H1 (cell line): ENCODE data around the gene KLHL18. TPM values are rescaled to one million over a fixed set of nuclear protein-coding genes. Genes with fewer than 3 reads are reported as not detected.

Experiments
- CTCF ChIA-PET: fragments of 300-600 bp; sonication (Branson Sonifier 250); formaldehyde crosslinking; loops from one replicate; lab custom pipeline; 2021; ENCODE audit not compliant: partially characterized antibody; lab: Charles Lee
- POLR2A ChIA-PET: fragments of 300-600 bp; sonication (Branson Sonifier 250); formaldehyde crosslinking; loops from one replicate; lab custom pipeline; 2021; ENCODE audit warnings: inconsistent platforms; ENCODE audit not compliant: partially characterized antibody; lab: Charles Lee
- DNase-seq, 2 experiments: peaks; one replicate each; pipeline versions ENCODE4 v3.0.0 to v3.0.0-alpha.2; 2010 to 2022; ENCODE audit warnings: low spot score in 2 of 2, low read depth in 1 of 2, mixed read lengths in 1 of 2
- FAIRE-seq: peaks from 2 replicates; lab custom pipeline; 2011; peaks lifted over from hg19 to GRCh38; lab: Jason Lieb, UNC
- H2AFZ ChIP-seq: 2 replicates; pipeline ENCODE4 v1.8.1; 2012; ENCODE audit warnings: low read length, inconsistent platforms
- H2AK5ac ChIP-seq: 2 replicates; pipeline ENCODE4 v1.6.1; 2013; ENCODE audit warnings: low read depth, low read length
- H2BK120ac ChIP-seq: replicated peaks from 2 replicates; pipeline ENCODE3; 2013; ENCODE audit warnings: low read depth, low read length, inconsistent platforms
- H2BK12ac ChIP-seq: 2 replicates; pipeline ENCODE4 v1.6.1; 2013; ENCODE audit warnings: low read depth, low read length
- H2BK15ac ChIP-seq: 2 replicates; pipeline ENCODE4 v1.6.1; 2013; ENCODE audit warnings: low read length
- H2BK20ac ChIP-seq: 2 replicates; pipeline ENCODE4 v1.6.1; 2013; ENCODE audit warnings: low read length
- H2BK5ac ChIP-seq: 2 replicates; pipeline ENCODE4 v1.6.1; 2013; ENCODE audit warnings: low read depth, low read length
- H3K14ac ChIP-seq: 2 replicates; pipeline ENCODE4 v1.6.1; 2013; ENCODE audit warnings: inconsistent platforms; ENCODE audit not compliant: insufficient read length
- H3K18ac ChIP-seq: 2 replicates; pipeline ENCODE4 v1.6.1; 2013; ENCODE audit warnings: low read length; ENCODE audit errors: extremely low read depth
- H3K23ac ChIP-seq: 2 replicates; pipeline ENCODE4 v1.6.1; 2013; ENCODE audit warnings: inconsistent platforms; ENCODE audit not compliant: insufficient read length
- H3K23me2 ChIP-seq: 2 replicates; pipeline ENCODE4 v1.6.1; 2013; ENCODE audit warnings: low read depth, low read length
- H3K27ac ChIP-seq: 2 replicates; pipeline ENCODE4 v1.6.1; 2011; ENCODE audit warnings: low read depth, low read length, inconsistent platforms
- H3K27me3 ChIP-seq, 4 experiments: replicated peaks in 1 of 4; 1 replicate in 1 of 4; 2 replicates in 3 of 4; pipeline versions ENCODE4 v1.6.1 to v1.8.1; 2011 to 2013; ENCODE audit warnings: low read length in 3 of 4, mild to moderate bottlenecking in 3 of 4, inconsistent platforms in 2 of 4, mixed read lengths in 2 of 4, moderate library complexity in 1 of 4; ENCODE audit not compliant: control insufficient read depth in 3 of 4, insufficient read depth in 3 of 4; ENCODE audit errors: extremely low read depth in 1 of 4
- H3K36me3 ChIP-seq, 4 experiments: 2 replicates each; pipeline versions ENCODE4 v1.6.1 to v1.8.1; 2011 to 2013; ENCODE audit warnings: mild to moderate bottlenecking in 4 of 4, low read length in 3 of 4, moderate library complexity in 2 of 4, control low read depth in 1 of 4, inconsistent platforms in 1 of 4; ENCODE audit not compliant: insufficient read depth in 4 of 4, control insufficient read depth in 2 of 4
- H3K4ac ChIP-seq: replicated peaks from 2 replicates; pipeline ENCODE3; 2013; ENCODE audit warnings: low read length, low read depth, mixed read lengths, inconsistent platforms; ENCODE audit not compliant: insufficient read length
- H3K4me1 ChIP-seq, 4 experiments: replicated peaks in 1 of 4; 1 replicate in 1 of 4; 2 replicates in 3 of 4; pipeline versions ENCODE4 v1.6.1 to v1.8.1; 2011 to 2013; ENCODE audit warnings: low read length in 3 of 4, inconsistent platforms in 2 of 4, mixed read lengths in 1 of 4; ENCODE audit not compliant: insufficient read depth in 4 of 4, control insufficient read depth in 3 of 4
- H3K4me2 ChIP-seq, 2 experiments: 2 replicates each; pipeline versions ENCODE4 v1.6.1 to v1.8.1; 2011 to 2013; ENCODE audit warnings: low read depth in 2 of 2, low read length in 2 of 2, control low read depth in 1 of 2, inconsistent platforms in 1 of 2, mild to moderate bottlenecking in 1 of 2; ENCODE audit not compliant: insufficient read depth in 1 of 2
- H3K4me3 ChIP-seq, 4 experiments: fragments of 200-600, 300-600 bp in 1 of 4; sonication (generic), shearing (Covaris generic), sonication (Bioruptor Twin) in 1 of 4; 2 replicates each; pipeline versions ENCODE4 v1.5.1 to v1.8.1; 2011 to 2016; ENCODE audit warnings: low read length in 4 of 4, low read depth in 3 of 4, control low read depth in 2 of 4, inconsistent platforms in 2 of 4, mild to moderate bottlenecking in 2 of 4, mixed read lengths in 1 of 4, moderate library complexity in 1 of 4; ENCODE audit not compliant: insufficient read depth in 2 of 4; ENCODE audit errors: extremely low read depth in 1 of 4
- H3K56ac ChIP-seq: replicated peaks from 2 replicates; pipeline ENCODE3; 2013; ENCODE audit warnings: low read depth, mild to moderate bottlenecking, mixed read lengths, low read length, inconsistent platforms; ENCODE audit not compliant: insufficient read length
- H3K79me1 ChIP-seq: 2 replicates; pipeline ENCODE4 v1.6.1; 2013; ENCODE audit warnings: low read depth, low read length, control low read depth
- H3K79me2 ChIP-seq, 2 experiments: 2 replicates each; pipeline versions ENCODE4 v1.6.1 to v1.8.1; 2012 to 2013; ENCODE audit warnings: low read length in 2 of 2, mild to moderate bottlenecking in 2 of 2, inconsistent platforms in 1 of 2; ENCODE audit not compliant: insufficient read depth in 2 of 2, control insufficient read depth in 1 of 2
- H3K9ac ChIP-seq, 4 experiments: replicated peaks in 1 of 4; 1 replicate in 1 of 4; 2 replicates in 3 of 4; pipeline versions ENCODE4 v1.6.1 to v1.8.1; 2011 to 2013; ENCODE audit warnings: low read depth in 3 of 4, low read length in 3 of 4, control low read depth in 2 of 4, mild to moderate bottlenecking in 2 of 4, moderate library complexity in 2 of 4, inconsistent platforms in 1 of 4; ENCODE audit errors: extremely low read depth in 1 of 4
- H3K9me3 ChIP-seq, 2 experiments: 2 replicates each; pipeline versions ENCODE4 v1.6.1 to v1.8.1; 2012 to 2013; ENCODE audit warnings: mild to moderate bottlenecking in 2 of 2, moderate library complexity in 2 of 2, control low read depth in 1 of 2, inconsistent platforms in 1 of 2, low read depth in 1 of 2, low read length in 1 of 2, mixed read lengths in 1 of 2; ENCODE audit not compliant: insufficient read depth in 2 of 2
- H4K20me1 ChIP-seq, 2 experiments: replicated peaks in 1 of 2; 2 replicates each; pipeline versions ENCODE3 to v1.8.1; 2011 to 2013; ENCODE audit warnings: inconsistent platforms in 2 of 2, low read length in 2 of 2, mild to moderate bottlenecking in 1 of 2; ENCODE audit not compliant: insufficient read depth in 2 of 2, control insufficient read depth in 1 of 2
- H4K5ac ChIP-seq: 2 replicates; pipeline ENCODE4 v1.6.1; 2013; ENCODE audit warnings: low read length, low read depth, mixed read lengths, inconsistent platforms; ENCODE audit not compliant: insufficient read length
- H4K8ac ChIP-seq: 2 replicates; pipeline ENCODE4 v1.8.0; 2013; ENCODE audit warnings: mild to moderate bottlenecking, moderate library complexity, low read length, inconsistent platforms; ENCODE audit not compliant: insufficient read depth; ENCODE audit errors: extremely low read depth
- H4K91ac ChIP-seq: replicated peaks from 2 replicates; pipeline ENCODE3; 2013; ENCODE audit warnings: low read length, mixed read lengths, inconsistent platforms; ENCODE audit not compliant: insufficient read length
- ASH2L ChIP-seq: fragments of 200-600, 300-600 bp; sonication (generic); IDR thresholded peaks from one replicate; pipeline ENCODE4 v1.7.1; 2017; ENCODE audit warnings: low read length
- JUND ChIP-seq: IDR thresholded peaks from 2 replicates; pipeline ENCODE4 v1.6.1; 2011; ENCODE audit warnings: mild to moderate bottlenecking, improper control_type of control experiment, low read length
- KDM5A ChIP-seq: fragments of 200-600 bp; IDR thresholded peaks from 2 replicates; pipeline ENCODE4 v1.7.1; 2012; ENCODE audit warnings: mild to moderate bottlenecking, low read length, inconsistent platforms, mixed read lengths
- NANOG ChIP-seq: IDR thresholded peaks from 2 replicates; pipeline ENCODE4 v1.6.1; 2011; ENCODE audit warnings: low read length, low read depth, mild to moderate bottlenecking, inconsistent platforms; ENCODE audit not compliant: insufficient read depth, poor library complexity, severe bottlenecking
- NRF1 ChIP-seq: IDR thresholded peaks from 2 replicates; pipeline ENCODE4 v1.6.1; 2011; ENCODE audit warnings: mild to moderate bottlenecking, low read depth, low read length, improper control_type of control experiment
- PHF8 ChIP-seq: fragments of 200-600 bp; sonication (generic); conservative IDR thresholded peaks from 2 replicates; pipeline ENCODE4 v1.7.1; 2012; ENCODE audit warnings: low read depth, mild to moderate bottlenecking, inconsistent platforms, low read length, moderate library complexity
- RXRA ChIP-seq: IDR thresholded peaks from 2 replicates; pipeline ENCODE4 v1.6.1; 2011; ENCODE audit warnings: low read depth, mild to moderate bottlenecking, low read length, moderate library complexity; ENCODE audit not compliant: insufficient read depth
- TAF7 ChIP-seq: optimal IDR thresholded peaks from 2 replicates; pipeline ENCODE3; 2011; ENCODE audit warnings: low read depth, mild to moderate bottlenecking, inconsistent platforms, low read length, moderate library complexity, borderline replicate concordance
- TEAD4 ChIP-seq: IDR thresholded peaks from 2 replicates; pipeline ENCODE4 v1.6.1; 2012; ENCODE audit warnings: low read depth, low read length, inconsistent platforms, mixed read lengths
- ZNF274 ChIP-seq: IDR thresholded peaks from 2 replicates; pipeline ENCODE4 v1.7.0; 2012; ENCODE audit warnings: low read length, borderline replicate concordance; ENCODE audit errors: extremely low read depth
- WGBS, 2 experiments: shearing (Covaris generic) in 1 of 2; methylation state at CpG; one replicate each; pipeline versions ENCODE4 v1.1.6 to v1.1.7; 2013 to 2015; ENCODE audit warnings: low lambda C conversion rate in 2 of 2, mixed read lengths in 2 of 2, inconsistent platforms in 1 of 2, low coverage in 1 of 2, missing lambda C conversion rate in 1 of 2; ENCODE audit not compliant: insufficient replicate concordance in 2 of 2, insufficient coverage in 1 of 2, insufficient read length in 1 of 2; ENCODE audit errors: extremely low coverage in 1 of 2, missing lambda C conversion rate in 1 of 2; 5-methylcytosine and 5-hydroxymethylcytosine counted together
- polyA plus RNA-seq, 7 experiments: library from polyadenylated mRNA; depleted of rRNA in 3 of 7; stranded (reverse) in 5 of 7; unstranded in 2 of 7; fragments of >200 nt in 5 of 7; fragments of 200-250 nt in 2 of 7; gene quantifications; 1 replicate in 5 of 7; 2 replicates in 1 of 7; 4 replicates in 1 of 7; pipeline versions ENCODE4 v1.2.1 to v1.2.3, GENCODE V29; 2011 to 2013; ENCODE audit warnings: missing spikeins in 2 of 7, mixed read lengths in 2 of 7
- total RNA-seq: library from RNA; stranded (reverse); fragmentation: NEBNext Ultra II Directional; extraction: Animal tissue kit (Norgen Biotek cat#: 25700); gene quantifications from 2 replicates; pipeline ENCODE4 v1.2.1, GENCODE V29; 2021

The KLHL18 gene
- total and polyA plus RNA-seq, 2 of the 8 experiments (the other 6 are each of a cell fraction or from before 2014, with no cell fraction given) = 19.9 to 31.7 TPM

DNA sequence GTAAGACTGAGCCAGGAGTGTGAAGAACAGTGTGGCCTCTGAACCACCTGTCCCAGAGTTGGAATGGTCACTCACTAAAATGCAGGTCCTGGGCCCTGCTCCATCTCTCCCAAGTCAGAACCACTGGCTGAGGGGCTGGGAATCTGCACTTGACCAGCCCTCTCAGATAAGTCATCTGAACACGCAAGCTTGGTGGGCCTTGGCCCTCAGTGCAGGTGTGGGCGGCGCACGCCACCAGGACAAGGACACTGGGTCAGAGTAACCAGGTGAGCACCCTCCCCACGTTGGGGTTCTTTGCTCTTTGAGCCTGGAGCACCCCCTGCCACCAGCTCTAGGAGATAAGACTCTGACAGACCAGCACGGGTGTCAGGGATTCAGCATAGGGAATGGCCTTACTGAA is 42.8 kb upstream of the KLHL18 start:
- WGBS, 2 experiments = 94% methylated on average over 6 of the region's 6 CpGs; no CpG with 5 or more reads in 1 of the 2 experiments
- Histone ChIP-seq H3K9me3 (no peaks in the 10 kb centered on the region), H4K5ac (no peak overlapping the region), H3K4ac (no peak overlapping the region), H3K79me2 (no peaks in the 10 kb centered on the region), H2BK20ac (no peak overlapping the region), H3K79me1 (no peaks in the 10 kb centered on the region), H3K18ac (no peak overlapping the region), H3K4me2 (no peak overlapping the region), H4K8ac (no peak overlapping the region), H2AK5ac (no peak overlapping the region), H2AFZ (no peak overlapping the region), H2BK12ac (no peak overlapping the region), H3K23ac (no peak overlapping the region), H3K23me2 (no peaks in the 10 kb centered on the region), H3K4me3 (no peak overlapping the region), H4K20me1 (no peaks in the 10 kb centered on the region), H3K27ac (no peak overlapping the region), H2BK120ac (no peak overlapping the region), H3K9ac (no peak overlapping the region), H3K14ac (no peak overlapping the region), H3K27me3 (no peaks in the 10 kb centered on the region), H3K36me3 (no peaks in the 10 kb centered on the region), H3K56ac (no peak overlapping the region), H3K4me1 (no peaks in the 10 kb centered on the region; a peak in 1 of 7 replicates), H2BK5ac (no peak overlapping the region), H4K91ac (no peak overlapping the region), H2BK15ac (no peak overlapping the region)
- TF ChIP-seq NANOG (no peak), ASH2L (no peak), TAF7 (no peak), JUND (no peak), ZNF274 (no peak), PHF8 (no peak), TEAD4 (no peak), RXRA (no peak), NRF1 (no peak), KDM5A (no peak)
- no peak for FAIRE-seq
- ChIA-PET POLR2A (no interaction called here), CTCF (interaction anchor here (0.6 to 1.0 kb wide), 2 partner anchors 23 to 58 kb away, joined by 3 to 4 read pairs; no protein-coding TSS in a partner anchor)
- DNase-seq = no peak
